OCI-M2 (cell line): ENCODE measurements around the gene MMRN2.
"Not testable (repeated sequence)": the region's sequence is repeated elsewhere in the genome, so short reads cannot be mapped to it uniquely, and the experiment has no call there.

Experiments used
- DNase-seq: peaks from one replicate; lab custom pipeline; 2025; ENCODE audit not compliant: unreplicated experiment; lab: John Stamatoyannopoulos, UW

The MMRN2 gene

DNA sequence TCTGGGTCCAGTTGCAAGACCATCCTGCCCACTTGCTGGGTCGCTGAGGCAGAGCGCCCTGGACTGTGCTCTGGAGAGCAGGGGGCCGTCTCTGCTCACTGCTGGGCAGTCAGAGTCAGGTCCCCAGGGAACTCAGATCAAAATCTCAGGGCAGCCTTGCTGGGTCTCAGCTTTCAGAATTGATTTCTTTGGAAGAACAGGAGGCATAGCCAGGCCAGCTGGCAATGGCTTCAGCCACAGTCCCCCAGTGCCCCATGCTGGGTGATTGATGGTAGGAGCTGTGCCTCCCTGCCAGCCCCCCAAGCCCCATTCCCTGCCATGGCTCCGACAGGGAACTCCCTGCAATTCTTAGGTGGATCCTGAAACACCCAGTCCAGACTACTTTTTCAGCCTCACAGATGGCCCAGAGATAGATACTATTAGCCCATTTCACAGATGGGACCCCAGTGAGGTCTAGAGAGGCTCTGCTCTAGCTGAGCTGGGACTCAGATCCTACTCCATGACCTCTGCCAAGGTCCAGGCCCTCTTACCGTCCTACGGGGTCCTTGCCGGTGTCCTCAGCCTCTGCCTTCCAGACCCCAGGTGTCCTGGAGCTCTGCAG is 467 bp downstream of the MMRN2 start:
- no peak for DNase-seq

GRCh38 chr10:86956195-86956847 is 1.1 kb downstream of the MMRN2 start:
- DNase-seq: no peak

GRCh38 chr10:86955501-86956194 is 1.8 kb downstream of the MMRN2 start:
- DNase-seq: no peak

DNA sequence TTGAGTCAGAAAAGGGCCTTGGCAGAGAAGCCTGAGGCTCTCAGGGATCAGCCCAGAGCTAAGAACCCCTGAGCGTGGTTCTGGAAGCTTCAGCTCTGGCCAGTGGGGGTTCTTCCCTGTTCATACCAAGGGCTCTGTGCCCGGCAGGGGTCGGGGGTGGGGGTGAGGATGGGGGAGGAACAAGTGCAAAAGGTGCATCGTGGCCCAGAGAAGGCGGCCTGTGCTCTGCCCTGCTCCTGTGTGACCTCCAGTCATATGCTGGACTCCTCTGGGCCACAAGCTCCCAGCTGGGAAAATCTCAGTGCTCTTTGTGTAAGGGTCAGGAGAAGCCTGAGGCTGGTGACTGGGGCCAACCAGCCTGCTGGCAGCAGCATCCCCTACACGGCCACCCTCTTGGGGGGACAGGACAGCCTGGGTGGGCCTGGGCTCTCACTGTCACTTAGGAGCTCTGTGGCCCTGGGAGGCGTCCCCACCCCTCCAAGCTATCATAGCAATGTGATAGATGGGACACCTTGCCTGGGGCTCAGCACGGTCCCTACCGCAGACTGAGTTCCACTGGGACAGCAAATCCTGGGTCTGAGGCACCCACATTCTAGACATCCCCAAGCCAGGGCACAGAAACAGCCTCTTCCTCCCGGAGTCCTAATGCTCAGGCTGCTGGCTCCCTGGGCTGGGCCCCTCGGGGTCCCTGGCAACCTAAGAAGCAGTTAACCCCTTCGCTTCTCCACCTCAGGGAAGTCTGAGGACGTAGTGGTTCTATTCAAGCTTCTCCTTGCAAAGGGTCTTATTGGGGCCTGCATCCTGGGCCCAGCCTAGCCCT is 2.5 kb downstream of the MMRN2 start:
- no peak for DNase-seq

DNA sequence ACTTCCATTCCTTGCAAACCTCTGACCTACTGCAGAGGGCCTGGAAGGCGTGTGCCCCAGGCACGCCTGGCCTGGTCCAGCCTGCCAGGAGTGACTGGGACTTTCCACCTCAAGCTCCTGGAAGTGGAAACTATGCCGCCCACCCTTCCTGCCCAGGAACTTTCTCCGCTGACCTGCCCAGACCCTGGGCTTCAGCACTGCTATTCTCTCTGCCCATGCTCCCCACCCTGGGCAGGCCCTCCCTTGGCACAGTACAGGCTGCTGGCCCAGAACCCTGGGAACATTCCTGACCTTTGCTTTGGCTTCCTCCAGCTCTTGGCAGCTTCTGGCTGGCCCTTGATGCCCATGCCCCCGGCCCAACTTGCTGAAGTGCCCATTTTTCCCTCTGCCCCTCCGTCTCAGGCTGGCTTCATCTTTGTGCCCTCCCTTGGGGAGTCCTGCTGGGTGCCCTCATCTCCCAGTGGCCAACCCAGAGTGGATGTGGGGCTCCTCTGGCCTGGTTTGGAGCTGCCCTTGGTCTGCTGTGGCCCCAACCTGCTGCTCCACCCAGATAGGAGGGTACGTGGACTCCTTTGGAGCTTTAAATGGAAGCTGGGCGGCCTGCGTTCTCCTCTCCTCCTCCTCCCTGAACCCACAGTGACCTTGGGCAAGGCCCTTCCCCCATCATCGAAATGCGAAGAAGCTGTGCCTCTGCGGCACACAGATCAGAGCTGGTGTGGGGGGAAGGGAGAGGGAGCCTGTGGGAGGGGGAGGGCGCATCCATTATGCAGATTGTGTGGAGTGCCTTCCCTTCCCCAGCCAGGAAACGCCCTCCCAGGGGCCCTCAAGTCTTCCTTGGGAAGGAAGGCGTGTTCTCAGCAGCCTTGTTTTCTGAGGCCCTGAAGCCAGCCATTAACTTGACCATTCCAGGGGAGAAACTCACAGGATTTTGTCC is 3.4 kb downstream of the MMRN2 start:
- DNase-seq: no peak

GRCh38 chr10:86952697-86953096 is 4.7 kb downstream of the MMRN2 start:
- not testable (repeated sequence) for DNase-seq

DNA sequence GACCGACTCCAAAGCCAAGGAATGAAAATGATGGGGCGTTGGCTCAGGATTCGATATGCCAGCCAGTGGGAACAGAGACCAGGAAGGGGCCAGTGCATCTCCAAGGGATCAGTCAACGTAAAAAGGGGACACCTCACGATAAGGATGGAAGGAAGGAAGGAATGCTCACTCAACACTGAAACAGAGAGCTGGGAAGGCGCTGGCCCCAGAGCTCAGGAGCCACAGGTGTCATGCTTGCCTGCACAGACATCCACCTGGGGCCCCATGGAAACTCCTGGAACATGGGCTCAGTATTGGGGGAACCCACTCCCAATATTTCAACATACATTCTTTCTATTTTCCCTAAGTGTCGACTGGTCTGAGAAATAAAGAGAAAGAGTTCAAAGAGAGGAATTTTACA is 5.3 kb downstream of the MMRN2 start:
- no peak for DNase-seq

DNA sequence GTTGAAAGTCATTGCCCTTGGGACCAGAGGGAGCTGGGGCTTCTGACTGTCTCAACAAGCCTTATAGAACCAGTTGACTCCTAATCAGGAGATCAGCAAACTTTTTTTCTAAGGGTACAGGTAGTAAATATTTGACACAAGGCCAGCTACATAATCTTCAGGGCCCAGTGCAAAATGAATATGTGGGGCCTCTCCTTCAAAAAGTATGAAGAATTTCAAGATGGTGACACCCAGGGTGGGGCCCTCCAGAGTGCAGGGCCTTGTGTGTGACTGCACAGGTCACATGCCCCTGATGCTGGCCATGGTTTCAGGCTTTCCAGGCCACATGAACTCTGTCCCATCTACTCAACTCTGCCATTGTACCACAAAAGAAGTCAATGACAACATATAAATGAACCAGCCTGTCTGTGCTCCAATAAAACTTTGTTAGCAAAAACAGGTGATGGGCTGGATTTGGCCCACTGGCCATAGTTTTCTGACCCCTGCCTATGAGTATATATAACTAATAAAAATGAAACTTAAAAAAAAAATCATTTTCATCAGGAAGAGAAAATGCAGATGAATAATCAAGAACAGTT is 6.1 kb downstream of the MMRN2 start:
- DNase-seq: no peak

- no peak for DNase-seq
These were observed 7.1 kb downstream of the MMRN2 start for GRCh38 chr10:86950349-86950748.

DNA sequence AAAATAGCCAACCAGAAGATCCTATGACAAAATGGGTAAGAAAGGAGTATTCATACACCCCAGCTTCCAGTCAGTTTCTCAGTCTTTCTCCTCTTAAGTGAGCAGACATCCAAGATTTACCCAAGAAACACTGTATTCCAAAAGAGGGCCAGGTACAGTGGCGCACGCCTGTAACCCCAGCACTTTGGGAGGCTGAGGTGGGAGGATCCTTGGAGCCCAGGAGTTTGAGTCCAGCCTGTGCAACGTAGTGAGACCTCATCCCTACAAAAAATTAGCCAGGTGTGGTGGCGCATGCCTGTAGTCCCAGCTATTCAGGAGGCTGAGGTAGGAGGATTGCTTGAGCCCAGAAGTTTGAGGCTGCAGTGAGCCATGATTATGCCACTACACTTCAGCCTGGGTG is 9.6 kb downstream of the MMRN2 start:
- not testable (repeated sequence) for DNase-seq

DNA sequence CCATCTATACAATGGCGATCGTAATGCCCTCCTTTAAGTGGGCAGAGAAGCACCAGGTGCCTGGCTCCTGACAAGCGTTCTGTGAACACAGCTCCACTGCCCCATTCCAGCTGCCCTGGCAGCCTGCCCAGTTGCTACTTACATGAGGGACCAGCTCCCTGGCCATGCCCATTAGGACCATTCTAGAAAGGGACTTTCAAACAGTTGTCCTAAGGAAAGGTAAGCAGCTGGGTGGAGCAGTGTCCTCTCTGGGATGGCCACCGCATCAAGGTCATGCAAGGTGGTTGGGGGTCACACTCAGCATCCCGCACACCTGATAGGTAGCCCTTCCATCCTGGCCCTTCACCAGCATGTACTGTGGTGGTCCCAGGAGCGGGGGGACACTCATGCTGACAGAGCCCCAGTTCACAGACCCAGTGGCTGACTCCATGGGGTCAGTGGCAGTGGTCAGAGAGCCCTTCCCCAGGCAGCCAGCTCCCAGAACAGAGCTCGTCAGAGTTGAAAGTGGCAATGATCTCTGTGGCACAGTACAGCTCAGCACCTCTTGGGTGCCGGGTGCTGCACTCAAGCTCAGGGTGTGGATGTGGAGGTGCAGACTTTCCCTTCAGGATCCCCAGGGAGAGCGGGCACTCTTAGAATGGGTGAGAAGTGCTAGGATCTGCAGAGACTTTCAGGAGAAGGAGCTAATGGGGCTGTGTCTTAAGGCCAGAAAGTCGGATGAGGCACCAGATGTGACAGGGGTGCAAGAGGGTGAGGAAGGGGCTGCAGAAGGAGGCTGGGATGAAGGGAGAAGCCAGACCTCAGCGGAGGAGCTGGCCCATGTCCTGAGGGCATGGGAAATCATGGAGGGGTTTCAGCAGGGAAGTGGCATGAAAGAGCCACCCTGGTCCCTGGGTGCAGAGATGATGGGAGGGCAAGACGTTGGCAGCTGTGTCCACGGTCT is 10.9 kb downstream of the MMRN2 start:
- DNase-seq: no peak

DNA sequence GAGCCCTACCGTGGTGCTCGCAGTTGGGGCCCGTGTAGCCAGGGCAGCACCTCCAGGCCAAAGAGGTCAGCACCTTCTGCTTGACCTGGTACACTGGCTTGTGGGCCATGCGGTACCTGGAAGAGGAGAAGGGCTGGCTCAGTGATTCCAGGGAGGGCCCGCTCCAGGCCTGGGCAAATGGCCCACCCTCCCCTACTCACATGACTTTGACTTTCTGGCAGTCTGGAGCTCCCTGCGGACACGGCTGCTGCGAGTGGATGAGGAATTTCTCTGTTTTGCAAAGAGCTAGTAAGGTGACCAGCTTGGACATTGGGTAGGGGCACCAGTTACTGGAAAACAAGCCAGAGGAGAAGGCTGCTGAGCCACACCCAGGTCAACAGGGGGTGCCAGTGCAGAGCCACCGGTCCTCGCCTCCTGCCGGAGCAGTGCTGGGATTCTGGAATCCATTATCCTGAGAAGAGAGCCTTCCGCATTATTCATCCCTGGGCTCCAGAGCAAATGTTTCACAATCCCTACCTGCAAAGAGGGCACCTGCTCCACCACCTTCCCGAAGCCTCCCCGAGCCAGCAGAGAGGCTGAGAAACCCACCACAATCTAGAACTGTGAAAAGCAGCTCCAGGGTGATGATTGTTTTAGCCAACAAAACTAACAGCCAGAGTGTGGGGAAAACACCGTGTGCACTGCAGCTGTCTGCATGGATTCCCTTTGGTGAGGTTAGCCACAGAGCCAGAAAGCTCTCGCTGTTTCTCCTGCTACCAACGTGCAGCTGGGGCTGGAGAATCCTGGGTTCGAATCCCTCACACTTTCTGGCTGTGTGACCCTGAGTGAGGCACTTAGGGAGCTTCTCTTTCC is 11.8 kb downstream of the MMRN2 start:
- DNase-seq: no peak

DNA sequence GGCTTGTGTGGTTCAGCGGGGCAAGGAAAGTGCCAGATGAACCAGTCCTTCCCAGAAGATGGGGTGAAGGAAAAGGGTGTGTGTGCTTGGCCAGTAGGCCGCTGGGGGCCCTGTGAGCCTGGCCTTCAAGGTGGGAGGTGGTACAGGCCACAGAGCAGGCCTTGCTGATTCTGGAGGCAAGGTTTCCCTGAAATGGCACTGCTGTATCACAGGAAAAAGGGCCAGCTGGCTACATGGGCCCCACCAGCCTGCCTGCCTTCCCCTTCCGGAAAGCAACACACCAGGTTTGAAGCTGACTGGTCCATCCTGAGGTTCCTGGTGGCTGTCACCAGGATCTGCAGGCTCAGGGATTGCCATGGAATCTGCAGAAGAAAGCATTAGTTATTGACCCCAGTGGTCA is 12.5 kb downstream of the MMRN2 start:
- no peak for DNase-seq

- no peak for DNase-seq
These were observed 12.9 kb downstream of the MMRN2 start for GRCh38 chr10:86944471-86944870.

DNA sequence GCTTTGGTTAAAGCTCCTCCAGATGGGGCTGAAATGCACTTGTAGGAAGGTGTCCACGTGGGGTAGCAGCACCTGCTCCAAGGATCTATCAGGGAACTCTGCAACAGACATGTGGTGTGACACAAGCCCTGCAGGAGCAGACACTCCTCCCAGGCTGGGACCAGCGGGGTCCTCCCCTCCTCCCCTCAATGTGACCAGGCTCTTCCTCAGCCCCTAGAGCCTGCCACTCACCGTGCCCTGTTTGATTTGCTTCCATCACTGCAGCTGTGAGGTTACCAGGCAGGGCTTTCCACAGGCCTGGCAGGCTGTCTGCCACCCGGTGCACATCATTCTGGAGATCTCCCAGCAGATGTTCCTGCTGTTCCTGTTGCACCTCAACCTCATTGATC is 13.4 kb downstream of the MMRN2 start:
- DNase-seq: no peak

- DNase-seq: no peak
These were observed 13.9 kb downstream of the MMRN2 start for GRCh38 chr10:86943316-86944030.

DNA sequence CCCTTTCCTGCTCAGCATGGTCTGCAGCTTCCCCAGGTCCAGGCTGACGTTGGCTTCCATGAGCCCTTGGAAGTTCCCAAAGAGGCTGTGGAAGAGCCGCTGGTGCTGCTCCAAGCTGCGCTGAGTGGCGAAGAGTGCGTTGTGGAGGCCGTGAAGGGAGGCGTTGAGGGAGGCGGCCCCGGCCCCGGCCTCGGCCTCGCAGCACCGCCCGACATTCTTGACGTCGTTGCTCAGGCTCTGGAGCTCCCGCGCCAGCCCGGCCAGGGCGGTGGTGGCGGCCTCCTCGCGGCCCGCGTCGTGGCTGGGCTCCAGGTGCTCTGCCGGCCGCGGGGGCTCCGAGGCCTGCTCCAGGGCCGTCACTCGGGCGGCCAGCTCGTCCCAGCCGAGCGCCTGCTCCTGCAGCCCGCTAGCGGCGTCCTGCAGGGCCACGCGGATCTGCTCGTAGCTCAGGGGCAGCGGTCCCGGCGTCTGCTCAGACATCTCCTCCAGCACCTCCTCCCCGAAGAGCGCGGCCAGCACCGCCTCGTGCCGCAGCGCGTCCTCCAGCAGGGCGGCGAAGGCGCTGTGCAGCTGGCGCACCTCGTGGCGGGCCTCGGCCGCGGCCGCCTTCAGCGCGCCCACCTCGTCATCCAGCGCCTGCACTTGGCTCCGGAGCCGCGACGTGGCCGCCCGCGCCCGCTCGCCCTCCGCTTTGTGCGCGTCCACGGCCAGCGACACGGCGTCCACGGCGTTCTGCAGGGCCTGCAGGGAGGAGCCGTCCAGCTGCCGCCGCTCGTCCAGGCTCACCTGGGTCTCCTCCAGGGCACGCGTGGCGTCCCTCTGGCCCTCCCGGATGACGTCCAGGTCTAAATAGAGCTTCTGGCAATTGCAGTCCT is 14.7 kb downstream of the MMRN2 start:
- no peak for DNase-seq
